Heart left ventricle (tissue), 16 donors: ENCODE results near the gene BTN1A1. TPM values are rescaled to one million over a fixed set of nuclear protein-coding genes. Genes with fewer than 3 reads are reported as not detected.

ENCODE experiments used
- ATAC-seq, 4 donors: fragments of 200-7000 bp; cut with Tn5 transposase; one replicate each; pipeline ENCODE4 v1.9.1; 2020 to 2022; ENCODE audit warnings: moderate library complexity in 4 of 4, mild to moderate bottlenecking in 3 of 4, moderate number of reproducible peaks in 1 of 4
- DNase-seq, 5 donors: peaks; one replicate each; pipeline ENCODE4 v3.0.0-alpha.2; 2020
- H3K27ac ChIP-seq, 12 donors: fragments of 200-600 bp; sonication (generic) in 4 of 12; one replicate each; pipeline versions ENCODE4 v1.5.0 to v1.8.0; 2016 to 2022; ENCODE audit warnings: mild to moderate bottlenecking in 2 of 12
- H3K27me3 ChIP-seq, 9 donors: fragments of 200-600 bp; sonication (generic) in 2 of 9; one replicate each; pipeline versions ENCODE4 v1.5.1 to v1.8.0; 2016 to 2022; ENCODE audit warnings: mild to moderate bottlenecking in 3 of 9
- H3K36me3 ChIP-seq, 9 donors: fragments of 200-600 bp; sonication (generic) in 2 of 9; one replicate each; pipeline versions ENCODE4 v1.5.0 to v1.8.0; 2018 to 2022; ENCODE audit warnings: mild to moderate bottlenecking in 2 of 9
- H3K4me1 ChIP-seq, 12 donors: fragments of 200-600 bp; sonication (generic) in 4 of 12; one replicate each; pipeline versions ENCODE4 v1.5.0 to v1.8.0; 2016 to 2022; ENCODE audit warnings: mild to moderate bottlenecking in 3 of 12
- H3K4me3 ChIP-seq, 12 donors: fragments of 200-600 bp; sonication (generic) in 4 of 12; one replicate each; pipeline versions ENCODE4 v1.5.0 to v1.8.0; 2017 to 2022; ENCODE audit warnings: mild to moderate bottlenecking in 9 of 12, moderate library complexity in 4 of 12
- H3K9me3 ChIP-seq, 12 donors: fragments of 200-600 bp; sonication (generic) in 4 of 12; one replicate each; pipeline versions ENCODE4 v1.5.0 to v1.8.0; 2016 to 2022; ENCODE audit warnings: mild to moderate bottlenecking in 1 of 12
- POLR2A ChIP-seq, 2 donors: fragments of 450-650 bp; IDR thresholded peaks; one replicate each; pipeline ENCODE4 v1.6.1; 2017; ENCODE audit warnings: antibody characterized with exemption in 2 of 2, mild to moderate bottlenecking in 2 of 2, moderate library complexity in 2 of 2
- WGBS, 4 donors: extraction: QIAGEN DNeasy Blood & Tissue Kit in 2 of 4; methylation state at CpG; one replicate each; pipeline versions ENCODE4 v1.1.5 to v1.1.7; 2013 to 2018; 5-methylcytosine and 5-hydroxymethylcytosine counted together
- intact Hi-C, 10 donors: fragments of 100-400 bp; cut with DNase I; formaldehyde crosslinking; loops; one replicate each; pipeline versions ENCODE4 v1.11.1 to v1.14.2; 2022
- polyA plus RNA-seq, 2 donors: library from polyadenylated mRNA; stranded (reverse); fragments of 200-250 nt; gene quantifications; one replicate each; pipeline ENCODE4 v1.2.3, GENCODE V29; 2013
- total RNA-seq, 9 donors: library from RNA; depleted of rRNA in 2 of 9; stranded (reverse); fragments of >200 nt in 2 of 9; fragmentation: NEBNext Ultra II Directional in 3 of 9; extraction: Animal tissue kit (Norgen Biotek cat#: 25700) in 3 of 9; gene quantifications; one replicate each; pipeline versions ENCODE4 v1.1.0 to v1.2.4, GENCODE V29; 2016 to 2023
- TF ChIP-seq, protein P1 (sequence below), 12 donors: fragments of 200-600 bp; sonication (generic) in 4 of 12; IDR thresholded peaks; one replicate each; pipeline versions ENCODE4 v1.5.0 to v1.8.0; 2018 to 2022; ENCODE audit warnings: antibody characterized with exemption in 12 of 12, mild to moderate bottlenecking in 5 of 12
- donor health status: ischemic (EF 13 %, LVEDD 7.1; RV severe dilation, severe dysfunction).
- donor health status: healthy with polysubstance abuse.
- donor health status: DM: no; HTN: yes; CAD: no.
- donor health status: DM: no; HTN: no; CAD: no.
- donor health status: ischemic (EF 25% LVEDD 6.9; RV normal size, moderate dysfunction).
- donor health status: ischemic (EF 25% LVEDD 5.7; RV mildly dilated, moderate dysfunction).
- donor health status: healthy.
- donor health status: DM: yes; HTN: yes; CAD: no.
- donor health status: ischemic (EF 35%, LVEDD 5.7; RV mildly dilated, moderate dysfunction).
- donor health status: nonischemic (EF 11% LVEDD 7.7; RV severe dilation, severe dysfunction).
- donor health status: DM: yes; HTN: yes; CAD: no.
- donor health status: PGD.
- donor health status: ischemic (EF 29% LVEDD 5.4; RV normal size, mild dysfunction).
- donor health status: nonischemic (EF 23%, LVEDD 6.1; RV moderate dilation, normal function).

BTN1A1 gene
- total and polyA plus RNA-seq, 11 donors = not detected

DNA sequence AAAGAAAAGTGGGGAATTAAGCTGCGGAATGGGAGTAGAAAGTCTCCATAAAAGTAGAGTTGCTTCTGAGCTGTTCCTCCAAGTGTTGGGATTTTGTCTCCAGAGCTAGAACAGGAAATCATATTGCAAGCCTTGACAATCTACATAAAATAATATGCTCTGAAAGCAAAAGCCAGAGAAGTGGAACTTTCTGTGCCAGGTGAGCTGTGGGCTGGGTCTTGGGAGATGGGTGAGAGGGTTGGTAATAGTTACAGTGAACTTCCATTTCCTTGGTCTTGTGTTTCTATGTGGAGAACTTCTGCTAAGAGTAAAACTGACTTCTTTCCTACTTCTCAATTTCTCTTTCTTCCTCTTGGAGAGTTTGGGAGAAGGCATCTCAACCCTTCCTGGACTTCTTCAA, 31.8 kb downstream of the BTN1A1 start:
- intact Hi-C loops = loop anchor here in 5 of 10 donors (2.0 to 10.0 kb wide), 5 partner anchors 35 to 507 kb away; a partner anchor contains a TSS
- WGBS, 4 donors = 92 to 100% (median 99%) methylated on average over 1 of the region's 1 CpG
- ATAC-seq = no peak

DNA sequence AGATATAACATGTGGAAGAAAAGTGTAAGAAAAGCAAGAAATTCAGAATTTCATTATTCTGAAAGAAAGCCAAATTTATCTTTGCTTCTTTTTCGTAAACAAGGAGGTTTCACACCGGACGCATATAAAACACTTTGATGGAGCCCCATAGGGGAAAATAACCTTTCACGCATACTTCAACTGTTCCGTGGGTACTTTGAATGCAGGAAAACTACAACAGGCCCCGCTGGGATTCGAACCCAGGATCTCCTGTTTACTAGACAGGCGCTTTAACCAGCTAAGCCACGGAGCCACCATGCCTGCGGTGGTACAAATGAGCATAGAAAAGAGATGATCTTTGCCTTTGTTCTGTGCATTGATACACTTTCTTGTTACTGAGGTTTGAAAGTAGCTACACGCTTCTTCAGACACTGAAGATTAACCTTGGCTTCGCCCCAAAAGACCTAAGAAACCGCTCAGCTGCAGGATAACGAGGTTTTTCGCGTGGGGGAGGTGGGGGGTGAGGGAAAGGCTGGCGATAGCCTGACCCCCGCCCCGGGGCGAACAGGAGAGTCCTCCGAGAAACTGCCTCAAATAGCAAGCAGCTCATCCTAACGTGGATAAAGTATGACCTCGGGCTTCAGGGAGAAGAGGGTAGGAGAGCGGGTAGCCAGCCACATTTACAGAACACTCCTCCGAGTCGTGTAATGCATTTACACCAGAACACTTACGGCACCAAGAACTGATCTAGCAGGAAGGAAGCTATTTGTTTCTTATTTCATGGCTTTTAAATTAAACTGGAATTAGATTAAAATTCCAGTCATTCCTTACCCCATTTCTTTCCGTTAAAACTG, 32.8 kb downstream of the BTN1A1 start:
- WGBS, 4 donors = 1 to 2% (median 2%) methylated on average over 28 of the region's 28 CpGs
- peak overlapping the region in 11 of 12 donors; percentile 58 to 88 (median 78) for H3K27ac ChIP-seq
- no peaks in the 10 kb centered on the region for H3K36me3 ChIP-seq
- H3K27me3 ChIP-seq = no peaks in the 10 kb centered on the region
- DNase-seq (peak; percentile 81 to 89 (median 87)), ATAC-seq (peak; percentile 40 to 80 (median 64))
- no peak for TF ChIP-seq POLR2A (IDR thresholded peaks at IDR 0.05)
- TF ChIP-seq, protein P1, sequence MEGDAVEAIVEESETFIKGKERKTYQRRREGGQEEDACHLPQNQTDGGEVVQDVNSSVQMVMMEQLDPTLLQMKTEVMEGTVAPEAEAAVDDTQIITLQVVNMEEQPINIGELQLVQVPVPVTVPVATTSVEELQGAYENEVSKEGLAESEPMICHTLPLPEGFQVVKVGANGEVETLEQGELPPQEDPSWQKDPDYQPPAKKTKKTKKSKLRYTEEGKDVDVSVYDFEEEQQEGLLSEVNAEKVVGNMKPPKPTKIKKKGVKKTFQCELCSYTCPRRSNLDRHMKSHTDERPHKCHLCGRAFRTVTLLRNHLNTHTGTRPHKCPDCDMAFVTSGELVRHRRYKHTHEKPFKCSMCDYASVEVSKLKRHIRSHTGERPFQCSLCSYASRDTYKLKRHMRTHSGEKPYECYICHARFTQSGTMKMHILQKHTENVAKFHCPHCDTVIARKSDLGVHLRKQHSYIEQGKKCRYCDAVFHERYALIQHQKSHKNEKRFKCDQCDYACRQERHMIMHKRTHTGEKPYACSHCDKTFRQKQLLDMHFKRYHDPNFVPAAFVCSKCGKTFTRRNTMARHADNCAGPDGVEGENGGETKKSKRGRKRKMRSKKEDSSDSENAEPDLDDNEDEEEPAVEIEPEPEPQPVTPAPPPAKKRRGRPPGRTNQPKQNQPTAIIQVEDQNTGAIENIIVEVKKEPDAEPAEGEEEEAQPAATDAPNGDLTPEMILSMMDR (IDR thresholded peaks at IDR 0.05) = no peak
- intact Hi-C loops = loop anchor here in 5 of 10 donors (2.0 to 10.0 kb wide), 5 partner anchors 34 to 508 kb away; a partner anchor contains a TSS
- H3K4me1 ChIP-seq = peaks cover 0 to 37% (median 15%) of the 10 kb centered on the region in 12 donors
- peak overlapping the region; percentile 52 to 79 (median 68) for H3K4me3 ChIP-seq
- H3K9me3 ChIP-seq = no peaks in the 10 kb centered on the region

More for the DNA sequence above, 31.8 kb downstream of the BTN1A1 start:
- no peak for DNase-seq
- no peaks in the 10 kb centered on the region for H3K9me3 ChIP-seq
- no peaks in the 10 kb centered on the region for H3K27me3 ChIP-seq
- no peak overlapping the region for H3K4me3 ChIP-seq
- peak overlapping the region in 4 of 12 donors; percentile 78 to 88 (median 86) for H3K27ac ChIP-seq
- H3K36me3 ChIP-seq = no peaks in the 10 kb centered on the region
- TF ChIP-seq POLR2A (IDR thresholded peaks at IDR 0.05) = no peak
- TF ChIP-seq, protein P1 (IDR thresholded peaks at IDR 0.05) = no peak
- H3K4me1 ChIP-seq = peaks cover 0 to 35% (median 14%) of the 10 kb centered on the region in 12 donors

- Histone ChIP-seq H3K9me3 (no peaks in the 10 kb centered on the region), H3K27ac (peak overlapping the region in 11 of 12 donors; percentile 58 to 88 (median 78)), H3K36me3 (no peaks in the 10 kb centered on the region), H3K4me3 (peak overlapping the region; percentile 52 to 79 (median 68)), H3K27me3 (no peaks in the 10 kb centered on the region), H3K4me1 (peaks cover 0 to 37% (median 15%) of the 10 kb centered on the region in 12 donors)
- intact Hi-C loops = loop anchor here in 5 of 10 donors (2.0 to 10.0 kb wide), 5 partner anchors 34 to 509 kb away; a partner anchor contains a TSS
- WGBS, 4 donors = 0 to 3% (median 0%) methylated on average over 1 of the region's 1 CpG
- no peak for ATAC-seq
- TF ChIP-seq, protein P1 (IDR thresholded peaks at IDR 0.05) = no peak
- no peak for TF ChIP-seq POLR2A (IDR thresholded peaks at IDR 0.05)
- DNase-seq = no peak
Observed at GRCh38 chr6:26533532-26533931, 33.4 kb downstream of the BTN1A1 start.
